ENCODE data around the gene RARS2.

The RARS2 gene

DNA sequence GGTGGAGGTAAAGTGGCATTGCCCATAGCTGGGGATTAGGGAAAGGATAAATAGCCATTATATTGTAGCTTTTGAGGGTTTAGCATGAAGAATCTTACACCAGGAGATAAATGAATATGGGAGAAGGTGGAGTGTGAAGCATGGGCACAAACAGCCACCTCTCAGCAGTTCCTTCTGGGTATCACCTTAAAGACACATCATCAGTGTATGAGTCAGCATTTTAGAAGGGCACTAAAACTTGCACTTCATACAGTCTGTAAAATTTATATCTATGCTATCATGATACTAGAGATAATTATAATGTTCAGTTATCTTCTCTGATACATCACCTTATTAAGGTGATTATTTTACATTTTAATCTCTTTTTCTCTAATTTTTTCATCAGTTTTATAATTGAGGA is 91.7 kb downstream of the RARS2 start:
- no peak for TF ChIP-seq SP3 (tag by site-specific recombination; IDR thresholded peaks at IDR 0.05)
- TF ChIP-seq GLI4 (tag by site-specific recombination; IDR thresholded peaks at IDR 0.05), result no peak
- no peak for TF ChIP-seq ZNF529 (tag by site-specific recombination; IDR thresholded peaks at IDR 0.05; ENCODE audit: insufficient replicate concordance)
- TF ChIP-seq ZNF121 (tag by site-specific recombination; IDR thresholded peaks at IDR 0.05), result no peak
- no peak for TF ChIP-seq ZNF354C (tag by site-specific recombination; IDR thresholded peaks at IDR 0.05; ENCODE audit: borderline replicate concordance, low read depth)
- no peak for TF ChIP-seq ZBTB21 (tag by site-specific recombination; IDR thresholded peaks at IDR 0.05)
- no peak for TF ChIP-seq HOXC10 (CRISPR knock-in tag; IDR thresholded peaks at IDR 0.05)
- TF ChIP-seq ZNF341 (tag by site-specific recombination; IDR thresholded peaks at IDR 0.05; ENCODE audit: low read depth), result no peak
- no peak for TF ChIP-seq ZNF658 (tag by site-specific recombination; IDR thresholded peaks at IDR 0.05)
- TF ChIP-seq ZNF585B (tag by site-specific recombination; IDR thresholded peaks at IDR 0.05), result no peak
- TF ChIP-seq ZNF654 (tag by site-specific recombination; IDR thresholded peaks at IDR 0.05; ENCODE audit: low read depth), result no peak
- TF ChIP-seq CTCF (tag by site-specific recombination; IDR thresholded peaks at IDR 0.05), result no peak
- TF ChIP-seq ZNF311 (tag by site-specific recombination; IDR thresholded peaks at IDR 0.05; ENCODE audit: borderline replicate concordance), result no peak
- TF ChIP-seq, protein P1, sequence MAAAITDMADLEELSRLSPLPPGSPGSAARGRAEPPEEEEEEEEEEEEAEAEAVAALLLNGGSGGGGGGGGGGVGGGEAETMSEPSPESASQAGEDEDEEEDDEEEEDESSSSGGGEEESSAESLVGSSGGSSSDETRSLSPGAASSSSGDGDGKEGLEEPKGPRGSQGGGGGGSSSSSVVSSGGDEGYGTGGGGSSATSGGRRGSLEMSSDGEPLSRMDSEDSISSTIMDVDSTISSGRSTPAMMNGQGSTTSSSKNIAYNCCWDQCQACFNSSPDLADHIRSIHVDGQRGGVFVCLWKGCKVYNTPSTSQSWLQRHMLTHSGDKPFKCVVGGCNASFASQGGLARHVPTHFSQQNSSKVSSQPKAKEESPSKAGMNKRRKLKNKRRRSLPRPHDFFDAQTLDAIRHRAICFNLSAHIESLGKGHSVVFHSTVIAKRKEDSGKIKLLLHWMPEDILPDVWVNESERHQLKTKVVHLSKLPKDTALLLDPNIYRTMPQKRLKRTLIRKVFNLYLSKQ (tag by site-specific recombination; IDR thresholded peaks at IDR 0.05; ENCODE audit: borderline replicate concordance), result no peak
- TF ChIP-seq ZNF76 (tag by site-specific recombination; IDR thresholded peaks at IDR 0.05; ENCODE audit: borderline replicate concordance, low read depth), result no peak
- CTCF ChIA-PET, result no interaction called here

DNA sequence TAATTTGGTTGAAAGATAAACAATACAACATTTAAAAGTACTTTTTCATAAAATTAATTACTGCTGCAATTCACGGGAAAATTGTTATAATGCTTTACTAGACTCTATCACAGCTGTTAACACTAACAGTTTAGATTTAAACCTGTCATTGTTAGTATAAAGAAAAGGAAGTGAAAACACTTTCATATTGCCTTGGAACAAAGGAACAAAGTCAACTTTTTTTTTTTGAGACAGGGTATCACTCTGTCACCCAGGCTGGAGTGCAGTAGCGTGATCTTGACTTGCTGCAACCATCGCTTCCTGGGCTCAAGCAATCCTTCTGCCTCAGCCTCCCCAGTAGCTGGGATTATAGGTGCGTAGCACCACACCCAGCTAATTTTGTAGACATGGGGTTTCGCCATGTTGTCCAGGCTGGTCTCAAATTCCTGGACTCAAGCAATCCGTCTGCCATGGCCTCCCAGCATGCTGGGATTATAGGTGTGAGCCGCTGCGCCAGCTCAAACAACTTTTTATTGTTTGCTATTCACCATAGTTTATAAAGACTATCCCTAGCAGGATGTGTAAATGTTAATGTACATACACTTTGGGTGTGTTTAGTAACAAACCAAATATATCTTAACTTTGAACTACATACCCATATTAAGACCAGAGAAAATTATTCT is 94.9 kb downstream of the RARS2 start:
- Histone ChIP-seq H3K27ac (ENCODE audit: extremely low read depth, low read depth, low read length) (no peak overlapping the region), H3K36me3 (ENCODE audit: control insufficient read depth in 2 of 2, insufficient read depth in 1 of 2, low read length in 2 of 2) (peaks cover 0 to 21% of the 10 kb centered on the region in 2 experiments; a peak in 2 of 3 replicates), H3K4me1 (ENCODE audit: control insufficient read depth, insufficient read depth, low read length) (no peaks in the 10 kb centered on the region), H3K9me3 (ENCODE audit: control insufficient read depth, insufficient read depth, low read depth, low read length) (no peaks in the 10 kb centered on the region), H3K4me3 (ENCODE audit: low read depth, low read length) (no peak overlapping the region)
- ChIA-PET CTCF (interaction anchor here (0.6 kb wide), 1 partner anchor 324 kb away, joined by 3 read pairs; no protein-coding TSS in a partner anchor), POLR2A (interaction anchor here (0.7 kb wide), 1 partner anchor 1817 kb away, joined by 3 read pairs; no protein-coding TSS in a partner anchor)
- TF ChIP-seq ZBTB7A (tag by site-specific recombination; IDR thresholded peaks at IDR 0.05; ENCODE audit: low read depth) (no peak), KLF8 (tag by site-specific recombination; IDR thresholded peaks at IDR 0.05) (no peak), BCL6B (tag by site-specific recombination; IDR thresholded peaks at IDR 0.05) (no peak), REPIN1 (tag by site-specific recombination; IDR thresholded peaks at IDR 0.05; ENCODE audit: low read depth) (no peak), ZBTB44 (tag by site-specific recombination; IDR thresholded peaks at IDR 0.05) (no peak), GLIS1 (tag by site-specific recombination; IDR thresholded peaks at IDR 0.05) (no peak), ZNF138 (tag by site-specific recombination; IDR thresholded peaks at IDR 0.05; ENCODE audit: borderline replicate concordance) (no peak)
- TF ChIP-seq, protein P2, sequence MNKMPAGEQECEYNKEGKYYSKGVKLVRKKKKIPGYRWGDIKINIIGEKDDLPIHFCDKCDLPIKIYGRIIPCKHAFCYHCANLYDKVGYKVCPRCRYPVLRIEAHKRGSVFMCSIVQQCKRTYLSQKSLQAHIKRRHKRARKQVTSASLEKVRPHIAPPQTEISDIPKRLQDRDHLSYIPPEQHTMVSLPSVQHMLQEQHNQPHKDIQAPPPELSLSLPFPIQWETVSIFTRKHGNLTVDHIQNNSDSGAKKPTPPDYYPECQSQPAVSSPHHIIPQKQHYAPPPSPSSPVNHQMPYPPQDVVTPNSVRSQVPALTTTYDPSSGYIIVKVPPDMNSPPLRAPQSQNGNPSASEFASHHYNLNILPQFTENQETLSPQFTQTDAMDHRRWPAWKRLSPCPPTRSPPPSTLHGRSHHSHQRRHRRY (tag by site-specific recombination; IDR thresholded peaks at IDR 0.05), result no peak

More for the DNA sequence above, 91.7 kb downstream of the RARS2 start:
- H3K27ac ChIP-seq (ENCODE audit: extremely low read depth, low read depth, low read length), result no peak overlapping the region
- H3K4me3 ChIP-seq (ENCODE audit: low read depth, low read length), result no peak overlapping the region
- POLR2A ChIA-PET, result no interaction called here
- H3K9me3 ChIP-seq (ENCODE audit: control insufficient read depth, insufficient read depth, low read depth, low read length), result no peaks in the 10 kb centered on the region
- H3K4me1 ChIP-seq (ENCODE audit: control insufficient read depth, insufficient read depth, low read length), result no peaks in the 10 kb centered on the region
- peaks cover 0 to 32% of the 10 kb centered on the region in 2 experiments; a peak in 2 of 3 replicates for H3K36me3 ChIP-seq (ENCODE audit: control insufficient read depth in 2 of 2, insufficient read depth in 1 of 2, low read length in 2 of 2)
